Ishikawa (cell line): Measurements from ENCODE around the gene PLXNA2.

Experiments
- CEBPB ChIP-seq: IDR thresholded peaks from 2 replicates; pipeline ENCODE4 v1.6.1; 2012
- EGR1 ChIP-seq: IDR thresholded peaks from 2 replicates; pipeline ENCODE4 v1.6.1; 2012
- EP300 ChIP-seq: IDR thresholded peaks from 2 replicates; pipeline ENCODE4 v1.6.1; 2012; ENCODE audit warnings: borderline replicate concordance
- FOXM1 ChIP-seq: IDR thresholded peaks from 2 replicates; pipeline ENCODE4 v1.6.1; 2012; ENCODE audit warnings: low read depth, borderline replicate concordance
- MAX ChIP-seq: IDR thresholded peaks from 2 replicates; pipeline ENCODE4 v1.6.1; 2012
- NFIC ChIP-seq: IDR thresholded peaks from 2 replicates; pipeline ENCODE4 v1.6.1; 2012
- RAD21 ChIP-seq: IDR thresholded peaks from 2 replicates; pipeline ENCODE4 v1.6.1; 2012; ENCODE audit warnings: low read depth
- REST ChIP-seq: IDR thresholded peaks from 2 replicates; pipeline ENCODE4 v1.6.1; 2012; ENCODE audit warnings: low read depth, mild to moderate bottlenecking
- TAF1 ChIP-seq: IDR thresholded peaks from 2 replicates; pipeline ENCODE4 v1.6.1; 2012; ENCODE audit warnings: low read depth, mild to moderate bottlenecking
- YY1 ChIP-seq: IDR thresholded peaks from 2 replicates; pipeline ENCODE4 v1.6.1; 2012; ENCODE audit warnings: low read depth
- ZBTB7A ChIP-seq: IDR thresholded peaks from 2 replicates; pipeline ENCODE4 v1.6.1; 2012; ENCODE audit warnings: low read depth
- TF ChIP-seq, protein P1 (sequence below): IDR thresholded peaks from 2 replicates; pipeline ENCODE4 v1.6.1; 2012

- TF ChIP-seq MAX: no peak
- no peak for TF ChIP-seq FOXM1
- TF ChIP-seq REST: no peak
- no peak for TF ChIP-seq EP300
- no peak for TF ChIP-seq NFIC
- no peak for TF ChIP-seq RAD21
- no peak for TF ChIP-seq YY1
- TF ChIP-seq, protein P1, sequence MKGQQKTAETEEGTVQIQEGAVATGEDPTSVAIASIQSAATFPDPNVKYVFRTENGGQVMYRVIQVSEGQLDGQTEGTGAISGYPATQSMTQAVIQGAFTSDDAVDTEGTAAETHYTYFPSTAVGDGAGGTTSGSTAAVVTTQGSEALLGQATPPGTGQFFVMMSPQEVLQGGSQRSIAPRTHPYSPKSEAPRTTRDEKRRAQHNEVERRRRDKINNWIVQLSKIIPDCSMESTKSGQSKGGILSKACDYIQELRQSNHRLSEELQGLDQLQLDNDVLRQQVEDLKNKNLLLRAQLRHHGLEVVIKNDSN: no peak
- TF ChIP-seq CEBPB: no peak
- TF ChIP-seq ZBTB7A: no peak
- TF ChIP-seq TAF1: no peak
- no peak for TF ChIP-seq EGR1
These were observed 58.4 kb downstream of the PLXNA2 start for GRCh38 chr1:208185801-208186231.
